GM21717 (cell line): Measurements from ENCODE around the gene USP17L18.
"Not testable (repeated sequence)": the region's sequence is repeated elsewhere in the genome, so short reads cannot be mapped to it uniquely, and the experiment has no call there.

Source experiments
- ATAC-seq: cut with Tn5 transposase; IDR thresholded peaks from one replicate; pipeline ENCODE4 v1.9.1; 2021; ENCODE audit warnings: mild to moderate bottlenecking, moderate library complexity; ENCODE audit not compliant: unreplicated experiment

The USP17L18 gene

GRCh38 chr4:9247953-9248680, at the start of gene USP17L18:
TSS of gene USP17L18 (plus strand) at chr4:9248630. CDS start at chr4:9248630, 0 bp downstream.
- not testable (repeated sequence) for ATAC-seq

DNA sequence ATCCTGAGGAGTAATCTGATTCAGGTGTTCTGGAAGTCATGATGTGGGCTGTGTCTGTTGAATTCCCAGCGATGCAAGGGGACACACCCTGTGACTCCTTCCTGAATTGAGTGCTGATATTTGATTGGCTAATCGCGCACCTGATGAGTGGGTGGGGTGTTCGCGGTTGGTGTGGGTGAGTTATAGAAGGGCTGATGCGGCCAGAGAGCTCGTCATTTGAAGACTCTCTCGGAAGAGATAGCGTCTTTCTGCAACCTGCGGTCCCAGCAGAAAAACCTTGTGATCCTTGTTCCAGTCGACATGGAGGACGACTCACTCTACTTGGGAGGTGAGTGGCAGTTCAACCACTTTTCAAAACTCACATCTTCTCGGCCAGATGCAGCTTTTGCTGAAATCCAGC, 38.1 kb upstream of the USP17L18 start, which contains the start of gene USP17L10:
USP17L10 (plus strand) TSS at position 301 of the 400 bp plus-strand sequence; CDS start at position 301, 0 bp downstream.
- not testable (repeated sequence) for ATAC-seq

- not testable (repeated sequence) for ATAC-seq
These were observed 33.7 kb upstream of the USP17L18 start for GRCh38 chr4:9214701-9215100.

DNA sequence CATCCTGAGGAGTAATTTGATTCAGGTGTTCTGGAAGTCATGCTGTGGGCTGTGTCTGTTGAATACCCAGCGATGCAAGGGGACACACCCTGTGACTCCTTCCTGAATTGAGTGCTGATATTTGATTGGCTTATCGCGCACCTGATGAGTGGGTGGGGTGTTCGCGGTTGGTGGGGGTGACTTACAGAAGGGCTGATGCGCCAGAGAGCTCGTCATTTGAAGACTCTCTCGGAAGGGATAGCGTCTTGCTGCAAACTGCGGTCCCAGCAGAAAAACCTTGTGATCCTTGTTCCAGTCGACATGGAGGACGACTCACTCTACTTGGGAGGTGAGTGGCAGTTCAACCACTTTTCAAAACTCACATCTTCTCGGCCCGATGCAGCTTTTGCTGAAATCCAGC, 33.3 kb upstream of the USP17L18 start, which contains the start of gene USP17L11:
USP17L11 (plus strand) TSS at position 301 of the 400 bp plus-strand sequence; CDS start at position 301, 0 bp downstream.
- ATAC-seq: not testable (repeated sequence)

GRCh38 chr4:9219852-9220251, 28.6 kb upstream of the USP17L18 start, which contains the start of gene USP17L12:
TSS of gene USP17L12 (plus strand) at chr4:9220152. CDS start at chr4:9220152, 0 bp downstream.
- ATAC-seq: not testable (repeated sequence)

DNA sequence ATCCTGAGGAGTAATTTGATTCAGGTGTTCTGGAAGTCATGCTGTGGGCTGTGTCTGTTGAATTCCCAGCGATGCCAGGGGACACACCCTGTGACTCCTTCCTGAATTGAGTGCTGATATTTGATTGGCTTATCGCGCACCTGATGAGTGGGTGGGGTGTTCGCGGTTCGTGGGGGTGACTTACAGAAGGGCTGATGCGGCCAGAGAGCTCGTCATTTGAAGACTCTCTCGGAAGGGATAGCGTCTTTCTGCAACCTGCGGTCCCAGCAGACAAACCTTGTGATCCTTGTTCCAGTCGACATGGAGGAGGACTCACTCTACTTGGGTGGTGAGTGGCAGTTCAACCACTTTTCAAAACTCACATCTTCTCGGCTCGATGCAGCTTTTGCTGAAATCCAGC, 23.8 kb upstream of the USP17L18 start, which contains the start of gene USP17L13:
USP17L13 (plus strand) TSS at position 301 of the 400 bp plus-strand sequence; CDS start at position 301, 0 bp downstream.
- ATAC-seq: not testable (repeated sequence)

- not testable (repeated sequence) for ATAC-seq
These were observed 18.2 kb upstream of the USP17L18 start for GRCh38 chr4:9230249-9230648.

DNA sequence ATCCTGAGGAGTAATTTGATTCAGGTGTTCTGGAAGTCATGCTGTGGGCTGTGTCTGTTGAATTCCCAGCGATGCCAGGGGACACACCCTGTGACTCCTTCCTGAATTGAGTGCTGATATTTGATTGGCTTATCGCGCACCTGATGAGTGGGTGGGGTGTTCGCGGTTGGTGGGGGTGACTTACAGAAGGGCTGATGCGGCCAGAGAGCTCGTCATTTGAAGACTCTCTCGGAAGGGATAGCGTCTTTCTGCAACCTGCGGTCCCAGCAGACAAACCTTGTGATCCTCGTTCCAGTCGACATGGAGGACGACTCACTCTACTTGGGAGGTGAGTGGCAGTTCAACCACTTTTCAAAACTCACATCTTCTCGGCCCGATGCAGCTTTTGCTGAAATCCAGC, 14.3 kb upstream of the USP17L18 start, which contains the start of gene USP17L15:
USP17L15 (plus strand) TSS at position 301 of the 400 bp plus-strand sequence; CDS start at position 301, 0 bp downstream.
- not testable (repeated sequence) for ATAC-seq

- ATAC-seq: not testable (repeated sequence)
These were observed 10.0 kb upstream of the USP17L18 start for GRCh38 chr4:9238461-9238860.

DNA sequence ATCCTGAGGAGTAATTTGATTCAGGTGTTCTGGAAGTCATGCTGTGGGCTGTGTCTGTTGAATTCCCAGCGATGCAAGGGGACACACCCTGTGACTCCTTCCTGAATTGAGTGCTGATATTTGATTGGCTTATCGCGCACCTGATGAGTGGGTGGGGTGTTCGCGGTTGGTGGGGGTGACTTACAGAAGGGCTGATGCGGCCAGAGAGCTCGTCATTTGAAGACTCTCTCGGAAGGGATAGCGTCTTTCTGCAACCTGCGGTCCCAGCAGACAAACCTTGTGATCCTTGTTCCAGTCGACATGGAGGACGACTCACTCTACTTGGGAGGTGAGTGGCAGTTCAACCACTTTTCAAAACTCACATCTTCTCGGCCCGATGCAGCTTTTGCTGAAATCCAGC, 4.9 kb upstream of the USP17L18 start, which contains the start of gene USP17L17:
USP17L17 (plus strand) TSS at position 301 of the 400 bp plus-strand sequence; CDS start at position 301, 0 bp downstream.
- ATAC-seq: not testable (repeated sequence)

GRCh38 chr4:9253078-9253477, 4.6 kb downstream of the USP17L18 start, which contains the start of gene USP17L19:
TSS of gene USP17L19 (plus strand) at chr4:9253378. CDS start at chr4:9253378, 0 bp downstream.
- ATAC-seq: not testable (repeated sequence)

DNA sequence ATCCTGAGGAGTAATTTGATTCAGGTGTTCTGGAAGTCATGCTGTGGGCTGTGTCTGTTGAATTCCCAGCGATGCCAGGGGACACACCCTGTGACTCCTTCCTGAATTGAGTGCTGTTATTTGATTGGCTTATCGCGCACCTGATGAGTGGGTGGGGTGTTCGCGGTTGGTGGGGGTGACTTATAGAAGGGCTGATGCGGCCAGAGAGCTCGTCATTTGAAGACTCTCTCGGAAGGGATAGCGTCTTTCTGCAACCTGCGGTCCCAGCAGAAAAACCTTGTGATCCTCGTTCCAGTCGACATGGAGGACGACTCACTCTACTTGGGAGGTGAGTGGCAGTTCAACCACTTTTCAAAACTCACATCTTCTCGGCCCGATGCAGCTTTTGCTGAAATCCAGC, 9.4 kb downstream of the USP17L18 start, which contains the start of gene USP17L20:
USP17L20 (plus strand) TSS at position 301 of the 400 bp plus-strand sequence; CDS start at position 301, 0 bp downstream.
- not testable (repeated sequence) for ATAC-seq

GRCh38 chr4:9262572-9262971, 14.1 kb downstream of the USP17L18 start, which contains the start of gene USP17L21:
TSS of gene USP17L21 (plus strand) at chr4:9262872. CDS start at chr4:9262872, 0 bp downstream.
- ATAC-seq: not testable (repeated sequence)

- ATAC-seq: not testable (repeated sequence)
These were observed 18.9 kb downstream of the USP17L18 start, which contains the start of gene USP17L22 for GRCh38 chr4:9267319-9267718. TSS of gene USP17L22 (plus strand) at chr4:9267619. CDS start at chr4:9267619, 0 bp downstream.

DNA sequence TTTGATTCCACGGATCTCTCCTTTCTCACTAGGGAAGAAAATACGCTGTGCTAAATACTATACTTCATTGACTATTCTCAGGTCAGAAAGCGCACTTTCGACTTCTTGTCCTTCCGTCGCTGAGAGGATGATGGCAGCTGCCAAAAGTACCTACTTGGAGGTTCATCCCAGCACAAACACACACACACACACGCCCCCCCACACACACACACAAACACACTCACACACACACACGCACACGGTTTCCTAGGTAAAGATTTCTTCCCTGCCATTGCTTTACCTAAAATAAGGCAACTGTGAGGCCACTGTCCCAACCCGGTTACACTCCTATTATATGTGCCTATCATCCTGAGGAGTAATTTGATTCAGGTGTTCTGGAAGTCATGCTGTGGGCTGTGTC, 23.3 kb downstream of the USP17L18 start:
- not testable (repeated sequence) for ATAC-seq
